ENCODE results near the gene REV1. TPM values are rescaled to one million over a fixed set of nuclear protein-coding genes. Genes with fewer than 3 reads are reported as not detected.

REV1 gene
- total RNA-seq: 24.1 and 38.7 TPM in 2 replicates

DNA sequence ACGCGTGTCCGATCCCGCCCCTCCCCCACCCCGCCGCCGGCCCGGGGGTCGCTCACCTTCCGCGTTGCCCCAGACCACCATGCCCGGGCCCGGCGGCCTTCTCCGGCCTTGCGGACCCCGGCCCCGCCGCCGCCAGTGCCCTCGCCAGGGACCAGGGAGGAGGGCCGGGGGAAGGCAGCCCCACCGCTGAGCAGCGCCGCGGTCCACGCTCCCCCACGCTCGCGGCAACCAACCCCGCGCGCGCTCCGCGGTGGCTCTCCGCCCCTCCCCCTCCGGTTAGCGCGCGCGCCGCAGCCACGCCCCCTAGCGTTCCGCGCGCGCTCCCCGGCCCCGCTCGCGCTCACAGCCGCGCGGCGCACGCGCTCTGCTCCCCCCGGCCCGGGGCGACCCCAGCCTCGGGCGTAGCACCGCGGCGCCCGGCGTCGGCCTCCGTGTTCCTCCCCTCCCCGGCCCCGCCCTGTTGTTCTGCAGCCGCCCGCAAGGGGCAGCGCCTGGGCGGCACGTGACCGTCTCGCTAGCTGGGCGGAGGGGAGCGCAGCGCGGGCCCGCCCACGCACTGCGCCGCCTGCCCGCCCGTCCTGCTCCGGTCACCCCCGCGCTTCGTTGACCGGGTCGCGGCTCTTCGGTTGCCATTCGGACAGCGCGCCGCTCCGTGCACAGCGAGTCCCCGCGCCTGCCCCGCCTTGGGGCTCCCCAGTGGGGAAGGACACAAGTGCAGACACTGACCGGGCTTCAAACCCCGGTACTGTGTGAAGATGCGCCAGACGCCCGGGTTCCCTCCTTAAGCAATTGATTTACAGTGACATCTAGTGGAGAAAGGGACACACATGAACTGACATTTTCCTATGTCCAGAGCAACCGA, at the start of gene REV1:
Gene REV1 (minus strand): TSS at position 257 of the 862 bp plus-strand sequence. CDS start 25,042 bp downstream, outside the sequence.

Other genes with a start within 250 kb of the REV1 start
- not detected in 2 replicates for gene LYG2, start 234.4 kb downstream of the REV1 start, total RNA-seq
- 0.44 TPM in 1 of 2 replicates, not detected in the other for gene LYG1, start 188.8 kb downstream of the REV1 start, total RNA-seq
- 61.5 and 85.5 TPM in 2 replicates for gene TXNDC9, start 153.7 kb downstream of the REV1 start, total RNA-seq
- 16.4 and 24.2 TPM in 2 replicates for gene EIF5B, start 152.6 kb downstream of the REV1 start, total RNA-seq

All from placental pericyte (primary cell).